ENCODE data around the gene DHRS13. TPM values are rescaled to one million over a fixed set of nuclear protein-coding genes. Genes with fewer than 3 reads are reported as not detected.

DHRS13 gene
- total RNA-seq, 1 donor from 2014 or later = 20.4 TPM

GRCh38 chr17:28912281-28912937 is 9.5 kb upstream of the DHRS13 start:
- no peaks in the 10 kb centered on the region for H3K9me3 Mint-ChIP-seq
- H3K27ac Mint-ChIP-seq = no peak overlapping the region
- no peaks in the 10 kb centered on the region for H3K27me3 Mint-ChIP-seq
- DNase-seq (ENCODE audit: extremely low spot score, unreplicated experiment) = no peak
- TF ChIP-seq, protein P1, sequence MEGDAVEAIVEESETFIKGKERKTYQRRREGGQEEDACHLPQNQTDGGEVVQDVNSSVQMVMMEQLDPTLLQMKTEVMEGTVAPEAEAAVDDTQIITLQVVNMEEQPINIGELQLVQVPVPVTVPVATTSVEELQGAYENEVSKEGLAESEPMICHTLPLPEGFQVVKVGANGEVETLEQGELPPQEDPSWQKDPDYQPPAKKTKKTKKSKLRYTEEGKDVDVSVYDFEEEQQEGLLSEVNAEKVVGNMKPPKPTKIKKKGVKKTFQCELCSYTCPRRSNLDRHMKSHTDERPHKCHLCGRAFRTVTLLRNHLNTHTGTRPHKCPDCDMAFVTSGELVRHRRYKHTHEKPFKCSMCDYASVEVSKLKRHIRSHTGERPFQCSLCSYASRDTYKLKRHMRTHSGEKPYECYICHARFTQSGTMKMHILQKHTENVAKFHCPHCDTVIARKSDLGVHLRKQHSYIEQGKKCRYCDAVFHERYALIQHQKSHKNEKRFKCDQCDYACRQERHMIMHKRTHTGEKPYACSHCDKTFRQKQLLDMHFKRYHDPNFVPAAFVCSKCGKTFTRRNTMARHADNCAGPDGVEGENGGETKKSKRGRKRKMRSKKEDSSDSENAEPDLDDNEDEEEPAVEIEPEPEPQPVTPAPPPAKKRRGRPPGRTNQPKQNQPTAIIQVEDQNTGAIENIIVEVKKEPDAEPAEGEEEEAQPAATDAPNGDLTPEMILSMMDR (conservative IDR thresholded peaks at IDR 0.05) = peak; percentile 30
- no peaks in the 10 kb centered on the region for H3K4me1 Mint-ChIP-seq (ENCODE audit: unreplicated experiment)
- peaks cover 34% of the 10 kb centered on the region for H3K36me3 Mint-ChIP-seq
- no peak overlapping the region for H3K4me3 Mint-ChIP-seq

GRCh38 chr17:28911411-28912045 is 8.6 kb upstream of the DHRS13 start:
- H3K4me1 Mint-ChIP-seq (ENCODE audit: unreplicated experiment) = no peaks in the 10 kb centered on the region
- no peak overlapping the region for H3K27ac Mint-ChIP-seq
- H3K4me3 Mint-ChIP-seq = no peak overlapping the region
- no peaks in the 10 kb centered on the region for H3K9me3 Mint-ChIP-seq
- peaks cover 37% of the 10 kb centered on the region for H3K36me3 Mint-ChIP-seq
- no peak for DNase-seq (ENCODE audit: extremely low spot score, unreplicated experiment)
- H3K27me3 Mint-ChIP-seq = no peaks in the 10 kb centered on the region
- TF ChIP-seq, protein P1 (conservative IDR thresholded peaks at IDR 0.05) = no peak

- TF ChIP-seq, protein P1 (conservative IDR thresholded peaks at IDR 0.05) = no peak
- no peak overlapping the region for H3K27ac Mint-ChIP-seq
- peaks cover 32% of the 10 kb centered on the region for H3K36me3 Mint-ChIP-seq
- H3K4me3 Mint-ChIP-seq = no peak overlapping the region
- no peak for DNase-seq (ENCODE audit: extremely low spot score, unreplicated experiment)
- H3K4me1 Mint-ChIP-seq (ENCODE audit: unreplicated experiment) = no peaks in the 10 kb centered on the region
- no peaks in the 10 kb centered on the region for H3K9me3 Mint-ChIP-seq
- H3K27me3 Mint-ChIP-seq = no peaks in the 10 kb centered on the region
Measured at GRCh38 chr17:28910534-28910933, 7.7 kb upstream of the DHRS13 start.

DNA sequence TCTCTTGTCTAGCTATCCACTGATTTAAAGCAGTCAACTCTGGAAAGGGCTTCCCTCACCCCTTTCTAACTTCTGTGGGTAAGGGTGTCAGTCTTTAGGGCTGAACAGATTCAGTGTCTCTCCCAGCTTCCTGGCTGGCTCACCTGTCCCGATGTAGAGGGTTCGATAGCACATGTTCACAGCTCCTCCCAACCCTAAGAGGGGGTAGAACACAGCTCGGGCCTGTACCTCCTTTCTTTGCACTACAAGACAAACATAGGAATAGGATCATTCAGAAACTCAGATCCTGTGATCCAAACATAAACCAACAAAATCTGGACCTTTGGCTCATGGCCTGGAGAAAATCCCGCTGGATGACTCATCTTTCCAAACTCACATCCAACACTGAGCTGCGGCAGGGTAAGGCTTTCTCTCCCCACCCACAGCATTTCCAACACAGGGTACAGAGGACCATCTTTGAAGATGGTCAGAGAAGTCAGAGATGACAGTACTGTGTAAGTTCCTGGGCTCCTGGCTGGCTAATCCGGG is 5.8 kb upstream of the DHRS13 start:
- no peaks in the 10 kb centered on the region for H3K9me3 Mint-ChIP-seq
- peaks cover 17% of the 10 kb centered on the region for H3K36me3 Mint-ChIP-seq
- H3K27ac Mint-ChIP-seq = no peak overlapping the region
- DNase-seq (ENCODE audit: extremely low spot score, unreplicated experiment) = no peak
- H3K4me3 Mint-ChIP-seq = no peak overlapping the region
- TF ChIP-seq, protein P1 (conservative IDR thresholded peaks at IDR 0.05) = no peak
- H3K27me3 Mint-ChIP-seq = no peaks in the 10 kb centered on the region
- H3K4me1 Mint-ChIP-seq (ENCODE audit: unreplicated experiment) = peaks cover 11% of the 10 kb centered on the region

DNA sequence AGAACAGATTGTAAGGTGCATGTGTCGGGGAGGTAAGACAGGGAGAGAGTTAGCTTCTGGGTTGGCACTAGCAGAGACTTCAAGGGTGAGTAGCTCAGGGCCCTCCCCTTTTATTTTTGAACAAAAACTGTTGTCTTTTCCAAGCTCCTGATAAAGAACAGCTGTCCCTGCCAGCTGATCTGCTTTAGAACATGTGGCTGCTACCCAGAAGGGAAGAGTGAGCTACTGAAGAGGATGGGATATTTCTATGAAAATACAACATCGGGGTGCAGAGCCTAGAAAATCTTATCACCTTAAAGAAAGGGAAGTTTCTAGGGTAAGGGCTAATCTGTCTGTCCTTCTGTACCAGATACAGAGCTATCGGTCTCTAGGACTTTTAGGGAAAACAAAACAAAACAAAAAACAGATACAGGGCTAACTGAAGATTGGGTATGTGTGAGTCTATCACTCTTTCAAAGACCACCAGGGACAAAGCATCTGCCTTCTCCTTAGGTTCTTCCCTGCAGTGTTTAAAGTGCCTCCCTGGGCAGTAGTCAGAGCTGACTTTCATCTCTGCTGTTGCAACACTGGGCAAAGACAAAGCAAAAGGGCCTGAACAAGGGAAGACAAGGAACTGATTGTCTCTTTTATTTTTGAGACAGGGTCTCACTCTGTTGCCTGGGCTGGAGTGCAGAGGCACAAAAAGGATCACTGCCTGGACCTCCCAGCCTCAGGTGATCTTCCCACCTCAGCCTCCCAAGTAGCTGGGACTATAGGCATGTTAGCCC is 5.0 kb upstream of the DHRS13 start:
- TF ChIP-seq, protein P1 (conservative IDR thresholded peaks at IDR 0.05) = no peak
- Mint-ChIP-seq H3K36me3 (peaks cover 11% of the 10 kb centered on the region), H3K4me3 (no peak overlapping the region), H3K9me3 (no peaks in the 10 kb centered on the region), H3K27me3 (no peaks in the 10 kb centered on the region), H3K4me1 (ENCODE audit: unreplicated experiment) (peaks cover 11% of the 10 kb centered on the region), H3K27ac (no peak overlapping the region)
- DNase-seq (ENCODE audit: extremely low spot score, unreplicated experiment) = no peak

All from type B pancreatic cell (in vitro differentiated cells).